GM18867 (cell line): ENCODE data around the gene SETD1A.
"Not testable (repeated sequence)": the region's sequence is repeated elsewhere in the genome, so short reads cannot be mapped to it uniquely, and the experiment has no call there.

Experiments used
- ATAC-seq: cut with Tn5 transposase; IDR thresholded peaks from one replicate; pipeline ENCODE4 v1.9.1; 2021; ENCODE audit warnings: mild to moderate bottlenecking, moderate library complexity; ENCODE audit not compliant: unreplicated experiment

Gene SETD1A

GRCh38 chr16:30928390-30928789, 29.2 kb upstream of the SETD1A start:
- no peak for ATAC-seq

GRCh38 chr16:30929167-30929566, 28.4 kb upstream of the SETD1A start:
- ATAC-seq: no peak

GRCh38 chr16:30930160-30930571, 27.4 kb upstream of the SETD1A start:
- ATAC-seq: no peak

GRCh38 chr16:30931068-30931650, 26.4 kb upstream of the SETD1A start:
- ATAC-seq: no peak

GRCh38 chr16:30934827-30935557, 22.6 kb upstream of the SETD1A start:
- ATAC-seq: no peak

GRCh38 chr16:30937692-30938091, 19.9 kb upstream of the SETD1A start:
- ATAC-seq: no peak

GRCh38 chr16:30939571-30939970, 18.0 kb upstream of the SETD1A start:
- ATAC-seq: not testable (repeated sequence)

GRCh38 chr16:30941600-30942425, 15.7 kb upstream of the SETD1A start:
- peak; percentile 81 for ATAC-seq

- no peak for ATAC-seq
Measured at GRCh38 chr16:30942426-30942806, 15.1 kb upstream of the SETD1A start.

- no peak for ATAC-seq
Measured at GRCh38 chr16:30944352-30944751, 13.2 kb upstream of the SETD1A start.

GRCh38 chr16:30946671-30947540, 10.6 kb upstream of the SETD1A start:
- no peak for ATAC-seq

GRCh38 chr16:30947541-30947858, 10.1 kb upstream of the SETD1A start:
- ATAC-seq: no peak

- no peak for ATAC-seq
Measured at GRCh38 chr16:30947859-30948666, 9.5 kb upstream of the SETD1A start.

- ATAC-seq: peak; percentile 64
Measured at GRCh38 chr16:30948667-30949649, 8.6 kb upstream of the SETD1A start, which contains the start of gene ORAI3. Gene ORAI3 (plus strand): TSS chr16:30949068. CDS start chr16:30949290, 222 bp downstream.

GRCh38 chr16:30949650-30950515, 7.7 kb upstream of the SETD1A start:
- ATAC-seq: peak; percentile 40

GRCh38 chr16:30950516-30951065, 7.0 kb upstream of the SETD1A start:
- ATAC-seq: no peak

GRCh38 chr16:30951193-30951592, 6.4 kb upstream of the SETD1A start:
- ATAC-seq: no peak

GRCh38 chr16:30951750-30952149, 5.8 kb upstream of the SETD1A start:
- no peak for ATAC-seq
